Activated naive CD4-positive, alpha-beta T cell treated with anti-CD3 and anti-CD28 coated beads, Interleukin-2, amount 50 U/mL, for 16 hours (primary cell): ENCODE results near the gene ARL4C.

Experiments used
- DNase-seq: peaks from one replicate; pipeline ENCODE4 v3.0.0-alpha.2; 2020

The ARL4C gene

DNA sequence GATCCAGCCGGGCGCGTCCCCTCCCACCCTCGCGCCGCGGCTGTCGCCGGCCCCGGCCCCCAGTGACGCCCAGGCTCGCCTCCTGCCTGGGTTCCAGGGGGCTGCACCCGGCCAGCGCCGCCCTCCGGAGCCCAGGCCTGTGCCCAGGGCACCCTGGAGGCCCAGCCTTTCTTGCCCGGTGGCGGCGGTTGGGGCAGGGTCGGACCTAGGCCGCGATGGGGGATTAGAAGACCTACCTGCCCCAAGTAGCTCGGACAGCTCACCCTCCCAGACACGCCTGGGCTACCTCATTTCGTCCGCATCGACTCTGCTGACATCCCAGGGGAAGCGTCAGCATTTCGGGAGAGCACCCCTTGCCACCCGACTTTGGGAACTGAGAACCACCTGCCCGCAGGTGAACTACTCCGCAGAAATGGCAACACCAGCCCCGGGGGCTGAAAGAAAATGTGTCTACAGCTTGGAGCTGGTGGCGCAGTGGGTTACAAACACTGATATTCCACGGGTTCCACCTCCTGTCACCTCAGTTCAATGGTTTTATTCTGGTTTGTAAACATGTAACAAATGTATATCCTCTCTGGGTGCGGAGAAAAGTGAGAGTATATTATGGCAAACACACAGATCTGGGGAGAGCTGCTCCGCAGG is 834 bp upstream of the ARL4C start:
- DNase-seq: no peak

DNA sequence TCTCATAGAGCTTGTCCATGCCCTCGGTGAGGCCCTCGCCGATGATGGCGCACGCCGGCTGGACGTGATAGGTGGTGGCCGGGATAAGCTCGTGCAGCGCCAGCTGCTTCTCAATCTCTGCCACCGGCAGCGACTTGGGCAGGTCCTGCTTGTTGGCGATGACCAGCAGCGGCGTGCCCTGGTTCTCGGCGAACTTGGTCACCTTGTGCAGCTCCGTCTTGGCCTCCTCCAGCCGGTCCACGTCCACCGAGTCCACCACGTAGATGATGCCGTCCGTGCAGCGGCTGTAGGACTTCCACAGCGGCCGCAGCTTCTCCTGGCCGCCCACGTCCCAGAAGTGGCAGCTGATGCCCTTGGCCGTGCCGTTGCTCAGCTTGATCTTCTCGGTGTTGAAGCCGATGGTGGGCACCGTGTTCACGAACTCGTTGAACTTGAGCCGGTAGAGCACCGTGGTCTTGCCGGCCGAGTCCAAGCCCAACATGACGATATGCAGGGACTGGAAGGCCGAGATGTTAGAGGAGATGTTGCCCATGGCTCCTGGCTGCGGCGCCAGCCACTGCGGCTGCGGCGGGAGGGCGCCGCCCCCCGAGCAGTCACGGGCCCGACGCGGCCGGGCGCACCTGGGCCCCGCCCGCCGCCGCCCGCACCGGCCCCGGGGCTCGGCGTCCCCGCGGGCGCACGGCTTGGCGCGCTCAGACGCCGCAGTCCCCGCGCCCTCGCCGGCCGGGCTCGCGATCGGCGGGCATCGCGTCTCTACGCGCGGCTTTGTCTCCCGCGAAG is 636 bp downstream of the ARL4C start:
- peak; percentile 51 for DNase-seq

DNA sequence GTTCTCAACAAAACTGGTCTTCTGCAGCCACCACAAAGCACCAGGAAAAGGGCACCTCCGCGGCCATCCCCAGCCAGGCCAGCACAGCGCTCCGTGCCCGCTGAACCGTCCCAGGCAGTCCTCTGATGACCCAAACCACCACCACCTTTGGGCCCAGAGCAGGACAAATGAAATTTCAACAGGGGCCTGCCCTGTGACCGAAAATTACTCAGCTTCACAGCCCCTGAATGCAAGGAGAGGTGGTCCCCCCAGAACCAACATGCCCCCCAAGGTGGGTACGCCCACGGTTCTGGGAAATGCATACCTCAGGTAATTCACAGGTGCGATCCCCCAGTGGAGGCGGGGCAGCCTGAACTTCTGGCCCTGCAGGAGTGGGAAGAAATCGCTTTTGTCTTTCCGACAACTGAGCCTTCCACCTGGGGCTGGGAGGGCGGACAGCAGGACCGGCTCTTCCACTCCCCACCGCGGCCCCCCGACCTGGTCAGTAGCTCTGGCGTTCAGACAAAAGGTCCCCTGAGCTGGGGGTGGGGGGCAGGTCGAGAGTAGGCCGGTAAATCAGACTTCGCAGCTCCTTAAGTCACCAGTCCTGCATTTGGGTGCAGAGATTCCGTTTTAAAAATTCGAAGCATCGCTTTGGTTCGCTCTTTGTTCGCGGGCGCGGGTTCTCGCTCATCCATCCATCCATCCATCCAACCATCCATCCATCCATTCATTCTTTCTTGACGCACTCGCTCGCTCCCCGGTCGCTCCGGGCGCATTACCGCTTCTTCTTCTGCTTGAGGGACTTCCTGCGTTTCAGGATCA is 1.4 kb downstream of the ARL4C start:
- peak; percentile 27 for DNase-seq

DNA sequence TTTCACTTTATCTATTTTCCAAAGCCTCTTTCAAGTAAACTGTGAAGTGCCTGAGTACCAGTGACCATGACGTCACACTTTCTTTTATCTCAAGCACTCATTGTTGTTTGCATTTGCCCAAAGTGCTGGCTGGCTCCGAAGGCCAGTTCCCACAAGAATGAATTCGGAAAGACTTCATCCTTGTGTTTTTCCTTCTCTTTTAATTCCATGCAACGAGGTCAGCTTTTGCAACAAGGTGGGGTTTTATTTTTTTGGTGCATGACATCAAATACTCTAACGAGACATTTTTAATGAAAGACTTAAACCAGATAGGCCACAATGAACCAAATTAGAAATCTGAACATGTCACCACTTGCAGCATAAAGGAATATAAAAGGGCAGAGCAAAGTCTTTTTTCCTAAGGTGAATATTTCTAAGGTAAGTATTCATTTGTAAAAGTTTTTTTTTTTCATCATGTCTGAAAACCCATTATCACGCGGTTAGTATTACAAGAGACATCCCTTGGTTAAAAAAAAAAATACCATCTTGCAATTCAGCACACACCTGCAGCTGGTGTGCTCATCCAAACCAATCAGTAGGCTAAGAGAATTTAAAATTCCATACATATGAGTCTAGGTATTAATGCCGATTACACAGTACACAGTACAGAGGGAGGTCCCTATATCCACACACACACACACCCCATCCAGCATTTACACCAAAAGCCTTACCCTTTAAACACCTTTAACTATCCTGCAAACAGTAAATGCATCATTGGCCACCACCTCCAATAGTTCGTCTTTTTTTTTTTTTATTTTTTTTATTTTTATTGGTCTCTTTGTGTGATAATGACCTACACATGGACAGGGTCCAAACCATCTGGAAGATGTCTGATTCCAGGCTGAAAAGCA is 2.3 kb downstream of the ARL4C start:
- no peak for DNase-seq

DNA sequence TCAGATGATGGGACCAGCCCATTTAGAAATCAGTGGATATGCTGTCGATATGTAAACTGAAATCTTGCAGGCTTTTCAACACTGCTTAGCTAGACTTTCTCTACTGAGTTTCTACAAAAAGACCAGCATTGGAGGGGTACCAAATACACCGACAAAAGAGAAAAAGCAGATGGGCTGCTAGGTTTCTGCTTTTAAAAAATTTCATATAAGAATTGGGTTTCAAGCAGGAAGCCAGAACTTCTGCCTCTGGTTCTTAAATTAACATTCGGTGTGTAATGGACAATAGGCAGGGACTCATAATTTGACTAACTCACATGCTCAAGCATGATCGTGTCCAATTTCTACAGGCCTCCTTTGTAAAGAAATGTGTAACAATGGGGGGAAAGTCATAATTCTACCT is 3.1 kb downstream of the ARL4C start:
- no peak for DNase-seq

DNA sequence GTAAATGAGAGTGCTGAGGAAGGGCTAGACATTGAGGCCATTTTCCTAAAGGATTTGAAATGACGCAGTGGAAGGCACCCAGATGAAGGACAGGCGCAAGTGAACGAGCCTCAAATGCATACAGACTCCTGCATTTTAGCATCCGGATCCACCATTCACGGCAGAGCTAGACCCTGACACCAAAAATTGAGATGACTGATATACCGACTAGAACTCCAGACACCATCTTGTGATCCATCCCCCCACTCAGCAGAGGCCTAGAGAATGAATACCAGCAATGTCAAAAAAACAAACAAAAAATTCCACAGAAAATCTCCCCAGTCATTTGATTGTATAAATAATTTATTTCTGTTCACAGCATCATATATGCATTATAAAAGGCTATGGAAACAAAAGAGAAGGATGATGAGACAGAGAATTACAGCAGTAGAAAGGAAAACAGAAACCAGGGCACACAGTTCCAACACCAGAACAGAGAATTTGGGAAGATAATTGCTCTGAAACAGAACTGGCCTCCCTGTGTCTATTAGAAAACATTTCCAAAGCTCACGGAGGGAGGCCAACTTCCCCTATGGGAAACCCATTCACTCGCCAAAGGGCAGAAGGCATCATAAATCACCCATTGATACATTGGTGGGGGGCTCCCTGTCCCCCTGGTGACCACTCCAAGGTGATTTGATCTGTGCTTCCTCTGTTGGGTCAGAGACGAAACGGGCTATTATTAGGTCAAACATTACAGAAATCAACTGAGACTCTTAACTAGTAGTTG is 4.0 kb downstream of the ARL4C start:
- DNase-seq: no peak

DNA sequence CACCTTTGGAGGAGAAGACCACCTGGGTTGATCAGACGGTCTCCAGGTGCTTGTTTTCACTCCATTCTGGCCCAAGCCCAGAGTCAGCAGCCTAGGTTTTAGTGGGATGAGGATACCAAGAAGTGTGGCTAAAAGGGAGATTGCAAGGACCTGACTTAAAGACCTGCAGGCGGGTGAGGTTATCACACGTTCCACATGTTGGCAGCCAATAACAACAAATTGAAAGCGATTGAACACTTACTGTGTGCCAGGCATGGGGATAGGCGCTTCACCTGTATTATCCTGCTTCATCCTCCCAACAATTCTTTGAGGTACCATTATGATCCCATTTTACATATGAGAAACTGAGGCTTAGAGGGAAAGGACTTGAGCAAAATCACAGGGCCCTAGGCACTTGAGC is 5.0 kb downstream of the ARL4C start:
- no peak for DNase-seq

DNA sequence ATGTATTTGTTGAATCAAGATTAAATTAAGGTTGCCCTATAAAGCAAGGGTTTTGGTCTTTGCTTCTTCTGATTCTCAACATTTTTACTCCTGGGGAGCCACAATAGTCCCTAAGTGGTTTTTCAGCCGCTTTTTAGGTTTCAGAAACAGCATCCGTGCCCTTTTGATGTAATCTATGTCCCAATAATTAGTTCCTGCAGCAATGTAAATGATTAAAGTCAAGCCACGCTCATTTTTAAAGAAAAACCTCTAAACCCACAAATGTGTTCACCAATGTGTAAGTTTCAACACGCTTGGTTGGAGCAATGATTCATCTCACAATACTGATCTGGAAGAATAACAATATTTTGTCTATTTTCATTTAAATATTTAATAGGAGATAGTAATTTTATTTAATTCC is 5.6 kb downstream of the ARL4C start:
- DNase-seq: no peak

DNA sequence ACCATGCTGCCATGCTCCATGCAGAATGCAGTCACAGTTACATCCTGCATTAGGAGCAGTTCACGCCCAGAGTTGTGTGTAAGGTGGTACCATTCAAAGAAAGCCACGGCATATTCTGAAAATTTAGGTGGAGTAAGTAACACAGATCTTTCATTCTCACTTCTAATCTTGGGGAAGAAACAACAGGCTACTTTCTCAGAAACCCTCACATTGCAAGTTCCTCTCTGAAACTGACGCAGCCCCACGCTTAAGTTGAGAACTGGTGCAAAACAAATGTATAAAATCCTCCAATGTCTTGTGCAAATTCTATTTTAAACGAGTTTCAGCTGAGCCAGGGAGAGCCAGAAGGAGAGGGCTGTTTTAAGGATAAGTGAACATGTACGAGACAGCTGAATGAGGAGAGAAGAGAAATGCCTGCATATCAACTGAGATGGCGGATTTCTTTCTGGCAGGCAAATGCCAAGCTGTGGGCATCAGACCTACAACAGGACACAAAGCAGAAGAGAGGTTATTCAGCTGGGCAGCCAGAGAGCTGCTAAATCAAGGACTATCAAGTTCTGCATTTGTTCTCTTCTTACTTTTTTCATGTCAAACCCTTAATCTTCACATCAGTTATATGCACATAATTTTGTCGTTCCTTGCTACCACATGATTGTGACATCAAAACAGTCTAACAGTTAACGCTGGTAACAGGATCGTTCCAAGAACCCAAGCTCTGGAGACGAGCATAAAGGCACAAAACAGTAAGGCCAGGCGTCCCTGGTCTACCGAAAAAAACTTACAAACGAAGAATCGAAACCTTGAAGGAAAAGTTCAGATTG is 6.4 kb downstream of the ARL4C start:
- peak; percentile 35 for DNase-seq

DNA sequence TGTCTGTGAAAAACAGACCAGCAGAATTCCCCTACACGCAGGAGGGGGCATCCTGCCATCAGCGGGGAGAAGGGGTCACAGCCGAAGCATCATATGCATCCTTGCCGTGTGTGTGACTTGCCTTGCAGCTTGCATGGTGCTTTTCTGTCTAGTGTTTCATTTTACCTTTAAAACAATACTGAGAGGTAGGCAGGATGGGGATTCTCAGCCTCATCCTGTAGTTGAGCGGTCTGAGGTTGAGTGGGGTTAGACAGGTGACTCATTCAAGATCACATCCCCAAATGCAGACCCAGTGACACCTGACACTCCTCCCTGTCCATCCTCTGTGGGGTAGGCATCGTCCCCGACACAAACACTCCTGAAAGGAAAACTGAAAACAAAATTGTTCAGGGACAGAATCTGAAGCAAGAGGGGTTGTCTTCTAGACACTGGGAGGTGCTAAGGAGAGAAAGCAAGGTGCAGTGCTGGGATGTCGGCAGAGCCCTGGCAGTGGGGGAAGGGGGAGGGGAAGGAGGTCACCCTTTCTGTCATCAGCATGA is 7.9 kb downstream of the ARL4C start:
- DNase-seq: peak; percentile 58

DNA sequence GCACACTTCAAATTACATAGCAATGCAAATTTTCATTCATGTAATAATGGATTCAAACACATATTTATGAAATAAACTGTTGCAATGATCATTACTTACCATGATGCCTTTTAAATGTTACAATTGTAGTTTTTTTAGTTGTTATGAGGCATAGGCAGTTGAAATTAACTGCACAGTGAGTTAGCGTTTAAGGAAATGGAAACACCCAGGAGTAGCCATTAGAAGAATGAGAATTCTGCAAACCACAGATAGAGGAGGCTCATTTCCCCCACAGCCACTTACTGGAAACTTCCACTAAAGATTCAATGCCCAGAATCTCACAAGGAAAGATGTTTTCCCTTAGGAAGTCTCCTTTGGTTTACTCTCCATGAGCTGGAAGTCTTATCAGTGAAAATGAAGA is 8.4 kb downstream of the ARL4C start:
- DNase-seq: no peak

DNA sequence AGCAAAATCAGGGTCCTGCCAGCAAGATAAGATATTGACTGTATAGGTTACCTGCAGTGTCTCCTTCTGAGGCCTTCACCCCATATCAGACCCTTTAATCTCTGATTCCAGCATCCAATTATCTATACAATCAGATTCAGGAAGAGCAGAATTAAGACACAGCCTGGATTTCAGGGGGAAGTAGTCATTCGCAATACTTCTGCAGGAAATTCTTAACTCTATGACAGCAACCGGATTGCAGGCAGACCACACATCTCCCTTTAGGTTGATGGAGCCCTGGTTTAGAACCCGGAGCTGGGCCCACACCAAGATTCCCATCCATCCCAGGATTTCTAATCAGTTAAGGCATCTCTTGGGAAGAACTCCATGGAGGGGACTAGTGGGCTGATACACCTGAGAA is 9.5 kb downstream of the ARL4C start:
- DNase-seq: no peak

DNA sequence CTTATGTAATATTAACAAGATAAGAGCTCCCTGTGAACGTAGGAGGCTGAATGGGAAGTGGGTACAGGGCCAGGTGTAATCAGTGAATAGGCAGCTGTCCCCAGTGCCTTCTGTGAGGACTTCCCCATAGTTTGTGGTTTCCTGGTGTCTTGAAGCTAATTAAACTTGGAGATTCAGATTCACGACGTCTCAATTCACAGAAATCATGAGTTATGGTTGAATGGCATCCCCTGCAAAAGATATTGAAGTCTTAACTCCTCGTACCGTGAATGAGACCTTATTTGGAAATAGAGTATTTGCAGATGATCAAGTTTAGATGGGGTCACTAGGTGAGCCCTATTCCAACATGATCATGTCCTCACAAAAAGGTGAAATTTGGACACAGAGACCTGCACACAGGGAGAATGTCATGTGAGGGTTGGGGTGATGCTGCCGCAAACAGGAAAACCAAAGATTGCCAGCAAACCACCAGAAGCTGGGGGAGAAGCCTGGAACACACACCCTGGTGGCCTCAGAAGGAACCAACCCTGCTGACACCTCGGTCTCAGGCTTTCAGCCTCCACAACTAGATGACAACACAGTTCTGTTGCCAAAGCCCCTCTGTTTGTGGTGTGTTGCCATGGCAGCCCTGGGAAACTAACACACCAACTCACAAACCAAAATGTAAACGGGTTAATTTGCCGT is 13.2 kb downstream of the ARL4C start:
- DNase-seq: peak; percentile 65

DNA sequence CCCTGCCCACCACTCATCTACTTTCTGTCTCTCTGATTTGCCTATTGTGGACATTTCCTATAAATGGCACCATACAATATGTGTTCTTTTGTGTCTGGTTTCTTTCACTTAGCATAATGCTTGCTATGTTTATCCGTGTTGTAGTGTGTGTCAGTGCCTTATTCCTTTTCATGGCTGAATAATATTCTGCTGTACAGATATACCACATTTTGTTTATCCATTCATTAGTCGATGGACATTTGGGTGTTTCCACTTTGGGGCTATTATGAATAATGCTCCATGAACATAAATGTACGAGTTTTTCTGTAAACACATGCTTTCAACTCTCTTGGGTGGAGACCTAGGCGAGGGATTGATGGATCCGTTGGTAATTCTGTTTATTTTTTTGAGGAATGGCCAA is 15.6 kb downstream of the ARL4C start:
- no peak for DNase-seq

DNA sequence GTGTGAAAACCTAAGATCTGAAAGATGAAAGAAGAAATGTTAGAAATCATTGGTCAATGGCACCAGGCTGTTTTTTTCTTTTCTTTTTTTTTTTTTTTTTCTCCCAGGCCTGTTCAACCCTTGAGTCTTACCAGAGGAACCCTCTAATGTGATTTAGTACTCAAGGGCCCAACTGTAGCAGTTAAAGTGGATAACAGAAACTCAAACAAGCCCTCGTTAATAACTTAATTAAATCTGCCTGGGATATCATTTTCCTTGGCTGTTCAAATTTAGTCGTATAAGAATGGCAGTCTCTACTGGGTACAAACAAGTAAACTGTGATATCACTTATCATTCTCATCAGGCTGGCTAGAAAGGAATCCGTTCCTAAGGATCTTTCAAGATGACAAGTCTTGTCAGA is 16.5 kb downstream of the ARL4C start:
- no peak for DNase-seq

DNA sequence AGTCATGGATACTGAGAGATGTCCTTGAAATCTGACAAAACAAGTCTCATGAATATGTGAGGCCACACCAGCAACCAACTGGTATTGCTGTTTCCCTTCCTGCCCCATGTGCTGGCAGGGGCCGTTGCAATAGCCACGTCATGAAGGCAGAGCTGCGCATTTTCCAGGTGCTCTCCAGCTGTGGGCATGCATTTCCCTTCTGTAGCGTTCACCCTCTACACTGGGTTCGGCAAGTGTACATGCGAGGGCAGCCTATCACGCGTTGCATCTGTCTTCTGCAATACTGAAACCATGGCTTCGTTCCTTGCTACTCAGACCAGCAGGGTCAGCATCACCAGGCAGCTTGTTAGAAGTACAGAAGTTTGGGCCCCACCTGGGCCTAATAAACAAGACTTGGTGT is 17.4 kb downstream of the ARL4C start:
- DNase-seq: no peak

DNA sequence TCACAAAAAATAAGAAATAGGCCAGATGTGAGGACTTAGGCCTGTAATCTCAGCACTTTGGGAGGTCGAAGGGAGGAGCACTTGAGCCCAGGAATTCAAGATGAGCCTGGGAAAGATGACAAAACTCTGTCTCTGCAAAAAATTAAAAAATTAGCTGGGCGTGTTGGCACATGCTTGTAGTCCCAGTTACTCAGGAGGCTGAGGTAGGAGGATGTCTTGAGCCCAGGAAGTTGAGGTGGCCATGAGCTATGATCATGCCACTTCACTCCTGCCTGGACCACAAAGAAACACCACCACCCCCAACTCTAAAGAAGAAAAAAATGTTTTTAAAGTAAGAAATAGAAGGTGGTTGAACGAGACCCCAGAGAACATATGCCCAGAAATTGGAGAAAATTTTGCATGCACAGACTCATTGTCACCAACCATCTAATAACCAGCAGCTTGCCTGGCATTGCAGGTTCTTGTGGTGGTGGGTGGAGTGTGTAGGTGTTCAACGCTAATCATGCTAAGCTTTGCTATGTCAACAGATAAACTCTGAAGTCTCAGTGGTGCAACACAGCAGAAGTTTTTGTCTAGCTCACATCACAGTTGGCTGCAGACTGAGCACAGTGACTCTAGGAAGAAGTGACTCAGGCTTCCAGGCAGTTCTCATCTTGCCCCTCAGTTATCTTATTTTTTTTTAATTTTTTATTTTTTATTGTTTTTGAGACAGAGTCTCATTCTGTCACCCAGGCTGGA is 18.6 kb downstream of the ARL4C start:
- DNase-seq: peak; percentile 51

DNA sequence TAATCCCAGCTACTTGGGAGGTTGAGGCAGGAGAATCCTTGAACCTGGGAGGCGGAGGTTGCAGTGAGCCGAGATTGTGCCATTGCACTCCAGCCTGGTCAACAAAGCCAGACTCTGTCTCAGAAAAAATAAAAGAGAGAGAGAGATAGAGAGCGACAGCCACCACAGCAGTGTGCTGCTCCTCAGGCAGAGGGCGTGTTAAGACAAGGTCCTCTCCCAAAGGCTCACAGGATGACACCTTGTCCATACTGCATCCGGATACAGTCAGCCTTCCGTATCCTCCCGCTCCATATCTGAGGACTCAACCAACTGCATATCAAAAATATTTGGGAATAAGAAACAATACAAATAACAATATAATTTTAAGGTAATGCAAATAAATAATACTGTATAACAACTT is 20.1 kb downstream of the ARL4C start:
- DNase-seq: no peak

DNA sequence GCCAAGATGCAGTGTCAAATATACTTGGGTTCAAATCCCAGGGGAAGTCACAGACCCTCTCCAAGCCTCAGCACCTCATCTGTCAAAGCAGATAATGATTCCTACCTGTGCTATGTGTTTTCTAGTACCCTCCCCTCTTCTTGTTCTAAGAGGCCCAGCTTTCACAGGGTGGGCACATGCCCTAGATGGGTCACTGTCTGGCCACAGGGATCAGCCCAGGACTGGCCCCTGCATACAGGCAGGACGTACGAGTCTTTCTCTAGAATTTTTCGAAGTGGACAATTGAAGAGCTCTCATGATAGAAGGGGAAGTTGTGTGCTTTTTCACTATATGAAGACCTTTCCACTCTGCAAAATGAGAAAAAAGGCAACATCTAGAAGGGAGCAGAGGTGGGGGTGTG is 22.2 kb downstream of the ARL4C start:
- DNase-seq: no peak

DNA sequence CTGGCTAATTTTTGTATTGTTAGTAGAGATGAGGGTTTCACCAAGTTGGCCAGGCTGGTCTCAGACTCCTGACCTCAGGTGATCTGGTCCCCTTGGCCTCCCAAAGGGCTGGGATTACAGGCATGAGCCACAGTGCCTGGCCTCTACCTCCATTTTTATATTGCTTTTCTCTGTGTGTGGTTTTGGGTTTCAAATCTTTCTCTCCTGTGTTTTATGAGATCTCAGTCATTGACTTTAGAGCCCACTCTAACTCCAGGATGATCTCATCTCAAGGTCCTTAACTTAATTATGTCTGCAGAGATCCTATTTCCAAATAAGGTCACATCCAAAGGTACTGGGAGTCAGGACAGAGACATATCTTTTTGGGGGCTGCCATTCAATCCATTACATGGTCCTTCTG is 24.7 kb downstream of the ARL4C start:
- DNase-seq: no peak
